A673 (cell line): ENCODE data around the gene HES5. TPM values are rescaled to one million over a fixed set of nuclear protein-coding genes. Genes with fewer than 3 reads are reported as not detected.

Experiments
- BruUV-seq: library from RNA; stranded (reverse); fragments of 400-500 nt; replicated peaks from 2 replicates; lab custom pipeline; 2021; lab: Mats Ljungman, UMichigan
- CTCF ChIA-PET: fragments of 300-600 bp; sonication (Branson Sonifier 250); formaldehyde crosslinking; loops from one replicate; lab custom pipeline; 2022; ENCODE audit warnings: antibody characterized with exemption; lab: Charles Lee
- POLR2A ChIA-PET: fragments of 300-600 bp; sonication (Branson Sonifier 250); formaldehyde crosslinking; loops from one replicate; lab custom pipeline; 2022; ENCODE audit warnings: antibody characterized with exemption; ENCODE audit not compliant: low non-redundant PET; lab: Charles Lee
- DNase-seq: peaks from one replicate; pipeline ENCODE4 v3.0.0-alpha.2; 2015; ENCODE audit warnings: low spot score
- H3K27ac ChIP-seq: fragments of 200-600 bp; sonication (generic); 2 replicates; pipeline ENCODE4 v1.5.1; 2016; ENCODE audit warnings: mixed run types, low read depth, mild to moderate bottlenecking, mixed read lengths, antibody characterized with exemption, low read length; ENCODE audit not compliant: poor library complexity, severe bottlenecking
- H3K27me3 ChIP-seq: fragments of 200-600 bp; sonication (generic); replicated peaks from 2 replicates; pipeline ENCODE4 v1.6.1; 2017; ENCODE audit warnings: mixed run types, low read depth, mild to moderate bottlenecking, mixed read lengths, antibody characterized with exemption, low read length; ENCODE audit not compliant: insufficient read depth, poor library complexity
- H3K36me3 ChIP-seq: fragments of 200-600 bp; sonication (generic); 2 replicates; pipeline ENCODE4 v1.6.1; 2016; ENCODE audit warnings: mixed run types, mild to moderate bottlenecking, mixed read lengths, antibody characterized with exemption, low read length; ENCODE audit not compliant: insufficient read depth, poor library complexity, severe bottlenecking
- H3K4me1 ChIP-seq: fragments of 200-600 bp; sonication (generic); 2 replicates; pipeline ENCODE4 v1.6.1; 2017; ENCODE audit warnings: mixed run types, mild to moderate bottlenecking, mixed read lengths, antibody characterized with exemption, low read length; ENCODE audit not compliant: insufficient read depth, poor library complexity, severe bottlenecking
- H3K4me3 ChIP-seq: fragments of 200-600 bp; sonication (generic); 2 replicates; pipeline ENCODE4 v1.5.1; 2016; ENCODE audit warnings: low read depth, mixed run types, mild to moderate bottlenecking, mixed read lengths, low read length; ENCODE audit not compliant: poor library complexity, severe bottlenecking
- H3K9me3 ChIP-seq: fragments of 200-600 bp; sonication (generic); 2 replicates; pipeline ENCODE4 v1.6.1; 2016; ENCODE audit warnings: mixed run types, low read depth, mild to moderate bottlenecking, mixed read lengths, antibody characterized with exemption, low read length; ENCODE audit not compliant: poor library complexity, severe bottlenecking
- CTCF ChIP-seq: fragments of 300-800, 200-600 bp; sonication (generic); conservative IDR thresholded peaks from 2 replicates; pipeline ENCODE4 v1.5.1; 2017; ENCODE audit warnings: low read depth, mild to moderate bottlenecking, antibody characterized with exemption, low read length, moderate library complexity, mixed read lengths
- EZH2 ChIP-seq: fragments of 200-600 bp; sonication (generic); IDR thresholded peaks from 2 replicates; pipeline ENCODE4 v1.6.1; 2017; ENCODE audit warnings: borderline replicate concordance, low read depth, mild to moderate bottlenecking, mixed read lengths, antibody characterized with exemption, low read length; ENCODE audit not compliant: poor library complexity, severe bottlenecking
- intact Hi-C: fragments of 100-400 bp; cut with micrococcal nuclease; formaldehyde crosslinking; loops from one replicate; pipeline ENCODE4 v1.10.0; 2022; ENCODE audit not compliant: unreplicated experiment
- total RNA-seq: library from RNA; stranded (reverse); gene quantifications from 2 replicates; pipeline ENCODE4 v1.2.3, GENCODE V29; 2021

Gene HES5
- total RNA-seq, 1 experiment from 2014 or later: not detected

GRCh38 chr1:2567083-2567679 is 37.1 kb upstream of the HES5 start:
- peaks cover 3% of the 10 kb centered on the region for H3K27me3 ChIP-seq
- intact Hi-C loops: no loop called here
- CTCF ChIA-PET: no interaction called here
- no peaks in the 10 kb centered on the region for H3K9me3 ChIP-seq
- no peaks in the 10 kb centered on the region for H3K36me3 ChIP-seq
- H3K27ac ChIP-seq: no peak overlapping the region
- no peak overlapping the region for H3K4me3 ChIP-seq
- no peak for TF ChIP-seq EZH2
- BruUV-seq: no TSS peak
- H3K4me1 ChIP-seq: no peaks in the 10 kb centered on the region
- POLR2A ChIA-PET: no interaction called here
- no peak for DNase-seq

GRCh38 chr1:2566101-2567045 is 36.3 kb upstream of the HES5 start:
- H3K9me3 ChIP-seq: no peaks in the 10 kb centered on the region
- intact Hi-C loops: no loop called here
- BruUV-seq: no TSS peak
- H3K4me1 ChIP-seq: no peaks in the 10 kb centered on the region
- DNase-seq: no peak
- no peak overlapping the region for H3K4me3 ChIP-seq
- POLR2A ChIA-PET: no interaction called here
- H3K27ac ChIP-seq: no peak overlapping the region
- no peak for TF ChIP-seq CTCF
- TF ChIP-seq EZH2: no peak
- H3K36me3 ChIP-seq: no peaks in the 10 kb centered on the region
- peaks cover 3% of the 10 kb centered on the region for H3K27me3 ChIP-seq
- CTCF ChIA-PET: no interaction called here

- no peak for TF ChIP-seq CTCF
- TF ChIP-seq EZH2: no peak
- Histone ChIP-seq H3K4me1 (no peaks in the 10 kb centered on the region), H3K27me3 (peaks cover 3% of the 10 kb centered on the region), H3K4me3 (no peak overlapping the region), H3K27ac (no peak overlapping the region), H3K36me3 (no peaks in the 10 kb centered on the region), H3K9me3 (no peaks in the 10 kb centered on the region)
- no TSS peak for BruUV-seq
- intact Hi-C loops: no loop called here
- POLR2A ChIA-PET: no interaction called here
- no peak for DNase-seq
- CTCF ChIA-PET: no interaction called here
Observed at GRCh38 chr1:2564815-2565374, 34.8 kb upstream of the HES5 start.
